A549 (cell line): ENCODE measurements around the gene IER2.
"Not testable (repeated sequence)": the region's sequence is repeated elsewhere in the genome, so short reads cannot be mapped to it uniquely, and the experiment has no call there.

Experiments used
- EHMT2 ChIP-seq: fragments of 200-600 bp; sonication (generic); IDR thresholded peaks from 2 replicates; pipeline ENCODE4 v1.6.1; 2016; ENCODE audit warnings: antibody characterized with exemption, low read depth, mild to moderate bottlenecking, moderate library complexity
- FOSL2 ChIP-seq, 2 experiments: fragments of 450-650 bp in 1 of 2; fragments of >200 bp in 1 of 2; sonication (Bioruptor Twin) in 1 of 2; formaldehyde crosslinking; IDR thresholded peaks; 2 replicates each; pipeline versions ENCODE4 v1.5.0 to v1.6.1; 2016 to 2020; ENCODE audit warnings: mild to moderate bottlenecking in 1 of 2, moderate library complexity in 1 of 2
- KDM5A ChIP-seq: fragments of 200-600 bp; sonication (generic); IDR thresholded peaks from 2 replicates; pipeline ENCODE4 v1.6.1; 2016; ENCODE audit warnings: antibody characterized with exemption, mild to moderate bottlenecking
- MAFK ChIP-seq: fragments of 450-650 bp; IDR thresholded peaks from 2 replicates; pipeline ENCODE4 v1.6.1; 2014; ENCODE audit not compliant: partially characterized antibody
- RFX5 ChIP-seq: fragments of 450-650 bp; IDR thresholded peaks from 2 replicates; pipeline ENCODE4 v1.7.1; 2014; ENCODE audit warnings: antibody characterized with exemption, mild to moderate bottlenecking, moderate library complexity
- RNF2 ChIP-seq: fragments of 200-600 bp; sonication (generic); IDR thresholded peaks from 2 replicates; pipeline ENCODE4 v1.6.1; 2016; ENCODE audit warnings: low read depth, mild to moderate bottlenecking, antibody characterized with exemption, moderate library complexity, borderline replicate concordance
- TP53 ChIP-seq: fragments of 250-450 bp; sonication (Bioruptor Pico); IDR thresholded peaks from 2 replicates; pipeline ENCODE4 v1.5.0; 2021; ENCODE audit warnings: mild to moderate bottlenecking, moderate library complexity
- TF ChIP-seq, protein P1 (sequence below): fragments of >200 bp; sonication (Bioruptor Twin); formaldehyde crosslinking; IDR thresholded peaks from 3 replicates; pipeline ENCODE4 v1.5.1; 2016
- TF ChIP-seq, protein P2 (sequence below): IDR thresholded peaks from 2 replicates; pipeline ENCODE4 v1.6.1; 2012
- TF ChIP-seq, protein P3 (sequence below): IDR thresholded peaks from 2 replicates; pipeline ENCODE4 v1.6.1; 2012
- TF ChIP-seq, protein P4 (sequence below): fragments of 200-600 bp; sonication (generic); IDR thresholded peaks from 2 replicates; pipeline ENCODE4 v1.6.1; 2016; ENCODE audit warnings: antibody characterized with exemption, mild to moderate bottlenecking, moderate library complexity

DNA sequence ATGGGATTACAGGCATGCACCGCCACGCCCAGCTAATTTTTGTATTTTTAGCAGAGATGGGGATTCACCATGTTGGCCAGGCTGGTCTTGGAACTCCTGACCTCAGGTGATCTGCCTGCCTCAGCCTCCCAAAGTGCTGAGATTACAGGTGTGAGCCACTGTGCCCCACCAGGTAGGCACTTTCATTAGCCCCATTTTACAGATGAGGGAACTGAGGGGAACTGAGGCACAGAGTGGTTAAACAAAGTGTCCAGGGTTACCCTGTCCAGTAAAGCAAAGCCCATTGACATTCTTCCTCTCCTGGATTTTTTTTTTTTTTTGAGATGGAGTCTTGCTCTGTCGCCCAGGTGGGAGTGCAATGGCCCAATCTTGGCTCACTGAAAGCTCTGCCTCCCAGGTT is 15.9 kb downstream of the IER2 start:
- TF ChIP-seq KDM5A; TP53 (CRISPR knock-in tag); MAFK; RFX5; FOSL2 (IDR thresholded peaks at IDR 0.05); FOSL2 (CRISPR knock-in tag; IDR thresholded peaks at IDR 0.05); EHMT2; RNF2: not testable (repeated sequence)
- TF ChIP-seq, protein P1, sequence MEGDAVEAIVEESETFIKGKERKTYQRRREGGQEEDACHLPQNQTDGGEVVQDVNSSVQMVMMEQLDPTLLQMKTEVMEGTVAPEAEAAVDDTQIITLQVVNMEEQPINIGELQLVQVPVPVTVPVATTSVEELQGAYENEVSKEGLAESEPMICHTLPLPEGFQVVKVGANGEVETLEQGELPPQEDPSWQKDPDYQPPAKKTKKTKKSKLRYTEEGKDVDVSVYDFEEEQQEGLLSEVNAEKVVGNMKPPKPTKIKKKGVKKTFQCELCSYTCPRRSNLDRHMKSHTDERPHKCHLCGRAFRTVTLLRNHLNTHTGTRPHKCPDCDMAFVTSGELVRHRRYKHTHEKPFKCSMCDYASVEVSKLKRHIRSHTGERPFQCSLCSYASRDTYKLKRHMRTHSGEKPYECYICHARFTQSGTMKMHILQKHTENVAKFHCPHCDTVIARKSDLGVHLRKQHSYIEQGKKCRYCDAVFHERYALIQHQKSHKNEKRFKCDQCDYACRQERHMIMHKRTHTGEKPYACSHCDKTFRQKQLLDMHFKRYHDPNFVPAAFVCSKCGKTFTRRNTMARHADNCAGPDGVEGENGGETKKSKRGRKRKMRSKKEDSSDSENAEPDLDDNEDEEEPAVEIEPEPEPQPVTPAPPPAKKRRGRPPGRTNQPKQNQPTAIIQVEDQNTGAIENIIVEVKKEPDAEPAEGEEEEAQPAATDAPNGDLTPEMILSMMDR, result not testable (repeated sequence)
- TF ChIP-seq, protein P2, sequence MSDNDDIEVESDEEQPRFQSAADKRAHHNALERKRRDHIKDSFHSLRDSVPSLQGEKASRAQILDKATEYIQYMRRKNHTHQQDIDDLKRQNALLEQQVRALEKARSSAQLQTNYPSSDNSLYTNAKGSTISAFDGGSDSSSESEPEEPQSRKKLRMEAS, result not testable (repeated sequence)
- TF ChIP-seq, protein P3, sequence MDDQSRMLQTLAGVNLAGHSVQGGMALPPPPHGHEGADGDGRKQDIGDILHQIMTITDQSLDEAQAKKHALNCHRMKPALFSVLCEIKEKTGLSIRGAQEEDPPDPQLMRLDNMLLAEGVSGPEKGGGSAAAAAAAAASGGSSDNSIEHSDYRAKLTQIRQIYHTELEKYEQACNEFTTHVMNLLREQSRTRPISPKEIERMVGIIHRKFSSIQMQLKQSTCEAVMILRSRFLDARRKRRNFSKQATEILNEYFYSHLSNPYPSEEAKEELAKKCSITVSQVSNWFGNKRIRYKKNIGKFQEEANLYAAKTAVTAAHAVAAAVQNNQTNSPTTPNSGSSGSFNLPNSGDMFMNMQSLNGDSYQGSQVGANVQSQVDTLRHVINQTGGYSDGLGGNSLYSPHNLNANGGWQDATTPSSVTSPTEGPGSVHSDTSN, result not testable (repeated sequence)
- TF ChIP-seq, protein P4, sequence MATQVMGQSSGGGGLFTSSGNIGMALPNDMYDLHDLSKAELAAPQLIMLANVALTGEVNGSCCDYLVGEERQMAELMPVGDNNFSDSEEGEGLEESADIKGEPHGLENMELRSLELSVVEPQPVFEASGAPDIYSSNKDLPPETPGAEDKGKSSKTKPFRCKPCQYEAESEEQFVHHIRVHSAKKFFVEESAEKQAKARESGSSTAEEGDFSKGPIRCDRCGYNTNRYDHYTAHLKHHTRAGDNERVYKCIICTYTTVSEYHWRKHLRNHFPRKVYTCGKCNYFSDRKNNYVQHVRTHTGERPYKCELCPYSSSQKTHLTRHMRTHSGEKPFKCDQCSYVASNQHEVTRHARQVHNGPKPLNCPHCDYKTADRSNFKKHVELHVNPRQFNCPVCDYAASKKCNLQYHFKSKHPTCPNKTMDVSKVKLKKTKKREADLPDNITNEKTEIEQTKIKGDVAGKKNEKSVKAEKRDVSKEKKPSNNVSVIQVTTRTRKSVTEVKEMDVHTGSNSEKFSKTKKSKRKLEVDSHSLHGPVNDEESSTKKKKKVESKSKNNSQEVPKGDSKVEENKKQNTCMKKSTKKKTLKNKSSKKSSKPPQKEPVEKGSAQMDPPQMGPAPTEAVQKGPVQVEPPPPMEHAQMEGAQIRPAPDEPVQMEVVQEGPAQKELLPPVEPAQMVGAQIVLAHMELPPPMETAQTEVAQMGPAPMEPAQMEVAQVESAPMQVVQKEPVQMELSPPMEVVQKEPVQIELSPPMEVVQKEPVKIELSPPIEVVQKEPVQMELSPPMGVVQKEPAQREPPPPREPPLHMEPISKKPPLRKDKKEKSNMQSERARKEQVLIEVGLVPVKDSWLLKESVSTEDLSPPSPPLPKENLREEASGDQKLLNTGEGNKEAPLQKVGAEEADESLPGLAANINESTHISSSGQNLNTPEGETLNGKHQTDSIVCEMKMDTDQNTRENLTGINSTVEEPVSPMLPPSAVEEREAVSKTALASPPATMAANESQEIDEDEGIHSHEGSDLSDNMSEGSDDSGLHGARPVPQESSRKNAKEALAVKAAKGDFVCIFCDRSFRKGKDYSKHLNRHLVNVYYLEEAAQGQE, result not testable (repeated sequence)
